ENCODE data around the gene C1RL. TPM values are rescaled to one million over a fixed set of nuclear protein-coding genes. Genes with fewer than 3 reads are reported as not detected.
A peak's percentile ranks its signal among the peaks of the same experiment; 100 is the strongest.

The C1RL gene
- total and polyA plus RNA-seq, 4 donors, result 67.5 to 188 (median 124) TPM

DNA sequence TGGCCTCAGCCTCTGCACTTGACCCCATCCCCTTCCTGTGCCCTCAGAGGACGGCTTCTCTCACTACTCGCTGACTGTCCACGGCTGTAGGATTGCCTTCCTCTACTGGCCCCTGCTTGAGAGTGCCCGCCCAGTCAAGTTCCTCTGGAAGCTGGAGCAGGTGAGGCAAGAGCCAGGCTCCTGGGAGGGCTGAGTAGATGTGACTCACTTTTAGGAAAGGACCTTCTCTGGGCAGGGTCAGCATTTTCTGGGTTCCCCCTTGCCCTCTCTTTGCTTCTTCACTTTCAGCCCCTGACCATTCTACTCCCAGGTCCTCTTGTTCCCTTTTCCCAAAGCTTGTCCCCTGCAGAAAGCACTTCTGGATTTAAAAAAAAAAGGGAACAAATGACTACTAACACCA is 28.9 kb upstream of the C1RL start:
- no peaks in the 10 kb centered on the region for H3K9me3 ChIP-seq (ENCODE audit: control insufficient read depth in 4 of 4, low read length in 3 of 4)
- H3K36me3 ChIP-seq (ENCODE audit: control insufficient read depth in 4 of 4, insufficient read depth in 3 of 4, low read depth in 1 of 4, low read length in 3 of 4), result peaks cover 9 to 81% (median 45%) of the 10 kb centered on the region in 4 donors
- no peak overlapping the region for H3K4me3 ChIP-seq (ENCODE audit: low read depth in 1 of 3, low read length in 3 of 3)
- WGBS, result 79% methylated on average over 4 of the region's 4 CpGs
- no peak overlapping the region for H3K9ac ChIP-seq (ENCODE audit: low read depth in 1 of 2, low read length in 2 of 2)
- no peak overlapping the region for H3K27ac ChIP-seq (ENCODE audit: low read depth in 1 of 2, low read length in 2 of 2)
- DNase-seq (ENCODE audit: low spot score), result no peak
- TF ChIP-seq, protein P1, sequence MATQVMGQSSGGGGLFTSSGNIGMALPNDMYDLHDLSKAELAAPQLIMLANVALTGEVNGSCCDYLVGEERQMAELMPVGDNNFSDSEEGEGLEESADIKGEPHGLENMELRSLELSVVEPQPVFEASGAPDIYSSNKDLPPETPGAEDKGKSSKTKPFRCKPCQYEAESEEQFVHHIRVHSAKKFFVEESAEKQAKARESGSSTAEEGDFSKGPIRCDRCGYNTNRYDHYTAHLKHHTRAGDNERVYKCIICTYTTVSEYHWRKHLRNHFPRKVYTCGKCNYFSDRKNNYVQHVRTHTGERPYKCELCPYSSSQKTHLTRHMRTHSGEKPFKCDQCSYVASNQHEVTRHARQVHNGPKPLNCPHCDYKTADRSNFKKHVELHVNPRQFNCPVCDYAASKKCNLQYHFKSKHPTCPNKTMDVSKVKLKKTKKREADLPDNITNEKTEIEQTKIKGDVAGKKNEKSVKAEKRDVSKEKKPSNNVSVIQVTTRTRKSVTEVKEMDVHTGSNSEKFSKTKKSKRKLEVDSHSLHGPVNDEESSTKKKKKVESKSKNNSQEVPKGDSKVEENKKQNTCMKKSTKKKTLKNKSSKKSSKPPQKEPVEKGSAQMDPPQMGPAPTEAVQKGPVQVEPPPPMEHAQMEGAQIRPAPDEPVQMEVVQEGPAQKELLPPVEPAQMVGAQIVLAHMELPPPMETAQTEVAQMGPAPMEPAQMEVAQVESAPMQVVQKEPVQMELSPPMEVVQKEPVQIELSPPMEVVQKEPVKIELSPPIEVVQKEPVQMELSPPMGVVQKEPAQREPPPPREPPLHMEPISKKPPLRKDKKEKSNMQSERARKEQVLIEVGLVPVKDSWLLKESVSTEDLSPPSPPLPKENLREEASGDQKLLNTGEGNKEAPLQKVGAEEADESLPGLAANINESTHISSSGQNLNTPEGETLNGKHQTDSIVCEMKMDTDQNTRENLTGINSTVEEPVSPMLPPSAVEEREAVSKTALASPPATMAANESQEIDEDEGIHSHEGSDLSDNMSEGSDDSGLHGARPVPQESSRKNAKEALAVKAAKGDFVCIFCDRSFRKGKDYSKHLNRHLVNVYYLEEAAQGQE (IDR thresholded peaks at IDR 0.05), result no peak
- TF ChIP-seq NR2F2 (IDR thresholded peaks at IDR 0.05), result peak; percentile 45
- peaks cover under 1 to 3% (median 2%) of the 10 kb centered on the region in 4 donors for H3K4me1 ChIP-seq (ENCODE audit: control insufficient read depth in 4 of 4, insufficient read depth in 4 of 4, low read length in 3 of 4)
- H3K27me3 ChIP-seq (ENCODE audit: control insufficient read depth in 4 of 4, insufficient read depth in 4 of 4, low read length in 3 of 4), result no peaks in the 10 kb centered on the region

DNA sequence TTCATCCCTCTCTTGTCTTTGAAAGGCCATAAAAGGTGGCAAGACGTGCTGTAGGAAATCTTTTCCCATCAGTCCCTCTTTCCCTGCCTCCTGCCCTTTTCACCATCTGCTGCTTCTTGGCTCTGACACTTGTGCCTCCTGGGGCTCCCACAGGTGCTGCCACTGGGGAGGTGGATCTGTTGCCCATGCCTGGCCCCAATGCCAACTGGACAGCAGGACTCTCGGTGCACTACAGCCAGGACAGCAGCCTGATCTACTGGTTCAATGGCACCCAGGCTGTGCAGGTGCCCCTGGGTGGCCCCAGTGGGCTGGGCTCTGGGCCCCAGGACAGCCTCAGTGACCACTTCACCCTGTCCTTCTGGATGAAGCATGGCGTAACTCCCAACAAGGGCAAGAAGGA is 27.7 kb upstream of the C1RL start:
- no peak overlapping the region for H3K27ac ChIP-seq (ENCODE audit: low read depth in 1 of 2, low read length in 2 of 2)
- TF ChIP-seq SP1 (IDR thresholded peaks at IDR 0.05) (no peak), HNF4A (conservative IDR thresholded peaks at IDR 0.05) (no peak), YY1 (IDR thresholded peaks at IDR 0.05) (no peak), HNF4G (IDR thresholded peaks at IDR 0.05) (no peak), FOXA1 (IDR thresholded peaks at IDR 0.05) (no peak)
- TF ChIP-seq, protein P2, sequence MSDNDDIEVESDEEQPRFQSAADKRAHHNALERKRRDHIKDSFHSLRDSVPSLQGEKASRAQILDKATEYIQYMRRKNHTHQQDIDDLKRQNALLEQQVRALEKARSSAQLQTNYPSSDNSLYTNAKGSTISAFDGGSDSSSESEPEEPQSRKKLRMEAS (IDR thresholded peaks at IDR 0.05), result no peak
- TF ChIP-seq, protein P3, sequence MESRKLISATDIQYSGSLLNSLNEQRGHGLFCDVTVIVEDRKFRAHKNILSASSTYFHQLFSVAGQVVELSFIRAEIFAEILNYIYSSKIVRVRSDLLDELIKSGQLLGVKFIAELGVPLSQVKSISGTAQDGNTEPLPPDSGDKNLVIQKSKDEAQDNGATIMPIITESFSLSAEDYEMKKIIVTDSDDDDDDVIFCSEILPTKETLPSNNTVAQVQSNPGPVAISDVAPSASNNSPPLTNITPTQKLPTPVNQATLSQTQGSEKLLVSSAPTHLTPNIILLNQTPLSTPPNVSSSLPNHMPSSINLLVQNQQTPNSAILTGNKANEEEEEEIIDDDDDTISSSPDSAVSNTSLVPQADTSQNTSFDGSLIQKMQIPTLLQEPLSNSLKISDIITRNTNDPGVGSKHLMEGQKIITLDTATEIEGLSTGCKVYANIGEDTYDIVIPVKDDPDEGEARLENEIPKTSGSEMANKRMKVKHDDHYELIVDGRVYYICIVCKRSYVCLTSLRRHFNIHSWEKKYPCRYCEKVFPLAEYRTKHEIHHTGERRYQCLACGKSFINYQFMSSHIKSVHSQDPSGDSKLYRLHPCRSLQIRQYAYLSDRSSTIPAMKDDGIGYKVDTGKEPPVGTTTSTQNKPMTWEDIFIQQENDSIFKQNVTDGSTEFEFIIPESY (IDR thresholded peaks at IDR 0.05), result no peak
- TF ChIP-seq, protein P1 (IDR thresholded peaks at IDR 0.05), result no peak
- no peak for DNase-seq (ENCODE audit: low spot score)
- H3K36me3 ChIP-seq (ENCODE audit: control insufficient read depth in 4 of 4, insufficient read depth in 3 of 4, low read depth in 1 of 4, low read length in 3 of 4), result peaks cover 9 to 72% (median 43%) of the 10 kb centered on the region in 4 donors
- H3K9ac ChIP-seq (ENCODE audit: low read depth in 1 of 2, low read length in 2 of 2), result no peak overlapping the region
- no peak overlapping the region for H3K4me3 ChIP-seq (ENCODE audit: low read depth in 1 of 3, low read length in 3 of 3)
- H3K9me3 ChIP-seq (ENCODE audit: control insufficient read depth in 4 of 4, low read length in 3 of 4), result no peaks in the 10 kb centered on the region
- H3K27me3 ChIP-seq (ENCODE audit: control insufficient read depth in 4 of 4, insufficient read depth in 4 of 4, low read length in 3 of 4), result no peaks in the 10 kb centered on the region
- peaks cover 0 to 8% (median 6%) of the 10 kb centered on the region in 4 donors for H3K4me1 ChIP-seq (ENCODE audit: control insufficient read depth in 4 of 4, insufficient read depth in 4 of 4, low read length in 3 of 4)
- WGBS, result 99% methylated on average over 3 of the region's 3 CpGs
